Fibroblast of lung (primary cell): Measurements from ENCODE around the gene KRTAP10-5. TPM values are rescaled to one million over a fixed set of nuclear protein-coding genes. Genes with fewer than 3 reads are reported as not detected.

Experiments used
- DNase-seq, 2 donors: peaks; one replicate each; pipeline versions ENCODE4 v3.0.0 to v3.0.0-alpha.2; 2010; ENCODE audit warnings: low read depth in 2 of 2
- H2AFZ ChIP-seq: 2 replicates; pipeline ENCODE4 v1.5.1; 2012; ENCODE audit warnings: low read length, control low read depth, inconsistent platforms
- H3K27ac ChIP-seq: 2 replicates; pipeline ENCODE4 v1.5.1; 2011; ENCODE audit warnings: low read length, control low read depth; ENCODE audit not compliant: insufficient read depth
- H3K27me3 ChIP-seq: 2 replicates; pipeline ENCODE4 v1.5.1; 2011; ENCODE audit warnings: mild to moderate bottlenecking, low read length; ENCODE audit not compliant: control insufficient read depth, insufficient read depth
- H3K36me3 ChIP-seq: 2 replicates; pipeline ENCODE4 v1.5.1; 2011; ENCODE audit warnings: low read length; ENCODE audit not compliant: control insufficient read depth, insufficient read depth
- H3K4me1 ChIP-seq: 2 replicates; pipeline ENCODE4 v1.5.1; 2011; ENCODE audit warnings: low read length; ENCODE audit not compliant: control insufficient read depth, insufficient read depth; ENCODE audit errors: extremely low read depth
- H3K4me2 ChIP-seq: 2 replicates; pipeline ENCODE4 v1.5.1; 2011; ENCODE audit warnings: low read length, control low read depth; ENCODE audit not compliant: insufficient read depth; ENCODE audit errors: extremely low read depth
- H3K4me3 ChIP-seq, 4 experiments: fragments of 200-600 bp in 1 of 4; sonication (generic) in 1 of 4; replicated peaks in 1 of 4; 2 replicates each; pipeline ENCODE4 v1.5.1; 2011 to 2016; ENCODE audit warnings: low read length in 4 of 4, low read depth in 3 of 4, mild to moderate bottlenecking in 3 of 4, control low read depth in 2 of 4, inconsistent platforms in 1 of 4, mixed read lengths in 1 of 4; ENCODE audit not compliant: insufficient read depth in 1 of 4; ENCODE audit errors: control extremely low read depth in 1 of 4
- H3K79me2 ChIP-seq: 2 replicates; pipeline ENCODE4 v1.5.1; 2012; ENCODE audit warnings: mild to moderate bottlenecking, low read length, inconsistent platforms; ENCODE audit not compliant: control insufficient read depth, insufficient read depth
- H3K9ac ChIP-seq: 2 replicates; pipeline ENCODE4 v1.5.1; 2011; ENCODE audit warnings: mild to moderate bottlenecking, low read length, control low read depth; ENCODE audit not compliant: insufficient read depth
- H3K9me3 ChIP-seq: 2 replicates; pipeline ENCODE4 v1.5.1; 2012; ENCODE audit warnings: low read depth, low read length; ENCODE audit not compliant: control insufficient read depth, insufficient read depth
- H4K20me1 ChIP-seq: 2 replicates; pipeline ENCODE4 v1.5.1; 2011; ENCODE audit warnings: low read length; ENCODE audit not compliant: control insufficient read depth, insufficient read depth; ENCODE audit errors: extremely low read depth
- CTCF ChIP-seq, 2 donors: IDR thresholded peaks in 1 of 2; conservative IDR thresholded peaks in 1 of 2; 1 replicate in 1 of 2; 2 replicates in 1 of 2; pipeline ENCODE4 v1.5.1; 2011 to 2012; ENCODE audit warnings: low read length in 2 of 2, control low read depth in 1 of 2, inconsistent platforms in 1 of 2, low read depth in 1 of 2, mild to moderate bottlenecking in 1 of 2
- EZH2 ChIP-seq: IDR thresholded peaks from 2 replicates; pipeline ENCODE4 v1.5.1; 2012; ENCODE audit warnings: low read length, control low read depth, mild to moderate bottlenecking; ENCODE audit errors: missing control alignments
- polyA plus RNA-seq, 2 donors: library from polyadenylated mRNA; depleted of rRNA in 1 of 2; stranded (reverse) in 1 of 2; unstranded in 1 of 2; fragments of >200 nt; gene quantifications; 2 replicates each; pipeline ENCODE4 v1.2.1, GENCODE V29; 2011 to 2012; ENCODE audit warnings: missing spikeins in 1 of 2
- total RNA-seq: library from RNA; depleted of rRNA; stranded (reverse); fragments of >200 nt; gene quantifications from 2 replicates; pipeline ENCODE4 v1.2.1, GENCODE V29; 2014

The KRTAP10-5 gene
- total and polyA plus RNA-seq, 2 donors (not counting 1 experiment from before 2014, with no cell fraction given): not detected

- TF ChIP-seq CTCF (conservative IDR thresholded peaks at IDR 0.05 in 1 of 2, IDR thresholded peaks at IDR 0.05 in 1 of 2; ENCODE audit: low read depth in 1 of 2, low read length in 2 of 2) (no peak), EZH2 (no peak)
- Histone ChIP-seq H3K79me2 (no peaks in the 10 kb centered on the region), H3K4me1 (no peaks in the 10 kb centered on the region), H3K4me3 (no peak overlapping the region), H3K36me3 (no peaks in the 10 kb centered on the region), H3K27me3 (peaks cover 4% of the 10 kb centered on the region), H3K9ac (no peak overlapping the region), H2AFZ (no peak overlapping the region), H3K4me2 (no peak overlapping the region), H3K27ac (no peak overlapping the region), H3K9me3 (no peaks in the 10 kb centered on the region), H4K20me1 (no peaks in the 10 kb centered on the region)
- DNase-seq: no peak
Observed at GRCh38 chr21:44590311-44590721, 9.9 kb upstream of the KRTAP10-5 start.

- H2AFZ ChIP-seq: no peak overlapping the region
- no peak overlapping the region for H3K4me2 ChIP-seq
- H3K9ac ChIP-seq: no peak overlapping the region
- H3K36me3 ChIP-seq: no peaks in the 10 kb centered on the region
- no peaks in the 10 kb centered on the region for H4K20me1 ChIP-seq
- DNase-seq: no peak
- H3K9me3 ChIP-seq: no peaks in the 10 kb centered on the region
- H3K27me3 ChIP-seq: peaks cover 4% of the 10 kb centered on the region
- no peak for TF ChIP-seq EZH2
- no peak for TF ChIP-seq CTCF (conservative IDR thresholded peaks at IDR 0.05 in 1 of 2, IDR thresholded peaks at IDR 0.05 in 1 of 2; ENCODE audit: low read depth in 1 of 2, low read length in 2 of 2)
- no peaks in the 10 kb centered on the region for H3K4me1 ChIP-seq
- H3K4me3 ChIP-seq: no peak overlapping the region
- no peaks in the 10 kb centered on the region for H3K79me2 ChIP-seq
- H3K27ac ChIP-seq: no peak overlapping the region
Observed at GRCh38 chr21:44589586-44590305, 9.3 kb upstream of the KRTAP10-5 start.

- no peak overlapping the region for H3K4me2 ChIP-seq
- H3K79me2 ChIP-seq: no peaks in the 10 kb centered on the region
- H3K36me3 ChIP-seq: no peaks in the 10 kb centered on the region
- no peak overlapping the region for H3K4me3 ChIP-seq
- no peak for DNase-seq
- no peak overlapping the region for H3K27ac ChIP-seq
- TF ChIP-seq CTCF (conservative IDR thresholded peaks at IDR 0.05 in 1 of 2, IDR thresholded peaks at IDR 0.05 in 1 of 2; ENCODE audit: low read depth in 1 of 2, low read length in 2 of 2) (no peak), EZH2 (no peak)
- H3K27me3 ChIP-seq: peaks cover 4% of the 10 kb centered on the region
- no peaks in the 10 kb centered on the region for H3K9me3 ChIP-seq
- H4K20me1 ChIP-seq: no peaks in the 10 kb centered on the region
- no peaks in the 10 kb centered on the region for H3K4me1 ChIP-seq
- H2AFZ ChIP-seq: no peak overlapping the region
- no peak overlapping the region for H3K9ac ChIP-seq
Observed at GRCh38 chr21:44589094-44589493, 8.7 kb upstream of the KRTAP10-5 start.
